IMR-90 (cell line): ENCODE data around the gene TMEM135. TPM values are rescaled to one million over a fixed set of nuclear protein-coding genes. Genes with fewer than 3 reads are reported as not detected.

Source experiments
- ATAC-seq: fragments of 200-7000 bp; cut with Tn5 transposase; 2 replicates; pipeline ENCODE4 v1.9.1; 2020; ENCODE audit warnings: low read depth, mild to moderate bottlenecking, moderate library complexity
- BruUV-seq: library from RNA; stranded (reverse); fragments of 400-500 nt; replicated peaks from 2 replicates; lab custom pipeline; 2021; lab: Mats Ljungman, UMichigan
- CTCF ChIA-PET: fragments of 300-600 bp; formaldehyde crosslinking; extraction: SDS; loops from one replicate; lab custom pipeline; 2021; ENCODE audit warnings: antibody characterized with exemption; lab: Yijun Ruan, JAX
- POLR2A ChIA-PET: fragments of 300-600 bp; sonication (Branson Sonifier 250); formaldehyde crosslinking; loops from one replicate; lab custom pipeline; 2022; ENCODE audit warnings: antibody characterized with exemption; ENCODE audit not compliant: unreplicated experiment; lab: Charles Lee
- DNase-seq: peaks from one replicate; pipeline ENCODE4 v3.0.0; 2013
- H2AFZ ChIP-seq: replicated peaks from 2 replicates; pipeline ENCODE3; 2013; ENCODE audit warnings: low read length, mild to moderate bottlenecking; ENCODE audit not compliant: poor library complexity
- H2AK5ac ChIP-seq: 2 replicates; pipeline ENCODE4 v1.6.1; 2013; ENCODE audit warnings: low read depth, low read length, inconsistent platforms
- H2AK9ac ChIP-seq: replicated peaks from 2 replicates; pipeline ENCODE3; 2013; ENCODE audit warnings: mild to moderate bottlenecking, low read depth, low read length, moderate library complexity; ENCODE audit not compliant: poor library complexity
- H2BK120ac ChIP-seq: 2 replicates; pipeline ENCODE4 v1.6.1; 2013; ENCODE audit warnings: low read depth, low read length, inconsistent platforms
- H2BK15ac ChIP-seq: 3 replicates; pipeline ENCODE4 v1.6.1; 2013; ENCODE audit warnings: low read depth, low read length, inconsistent platforms
- H2BK20ac ChIP-seq: 2 replicates; pipeline ENCODE4 v1.6.1; 2013; ENCODE audit warnings: low read depth, mild to moderate bottlenecking, inconsistent platforms, low read length, moderate library complexity
- H2BK5ac ChIP-seq: 2 replicates; pipeline ENCODE4 v1.6.1; 2013; ENCODE audit warnings: mild to moderate bottlenecking, low read depth, low read length, inconsistent platforms; ENCODE audit not compliant: poor library complexity, severe bottlenecking
- H3K14ac ChIP-seq: replicated peaks from 2 replicates; pipeline ENCODE4 v1.6.1; 2013; ENCODE audit warnings: low read depth, low read length, inconsistent platforms
- H3K18ac ChIP-seq: 2 replicates; pipeline ENCODE4 v1.6.1; 2013; ENCODE audit warnings: low read depth, low read length, control low read depth
- H3K23ac ChIP-seq: 2 replicates; pipeline ENCODE4 v1.6.1; 2013; ENCODE audit warnings: low read depth, low read length, inconsistent platforms
- H3K27ac ChIP-seq: 2 replicates; pipeline ENCODE4 v1.5.1; 2013; ENCODE audit warnings: mild to moderate bottlenecking, control low read depth, low read length; ENCODE audit not compliant: insufficient read depth
- H3K27me3 ChIP-seq: 2 replicates; pipeline ENCODE4 v1.6.1; 2013; ENCODE audit warnings: low read length; ENCODE audit not compliant: control insufficient read depth, insufficient read depth
- H3K36me3 ChIP-seq: 2 replicates; pipeline ENCODE4 v1.6.1; 2013; ENCODE audit warnings: low read length, mixed read lengths; ENCODE audit not compliant: control insufficient read depth, insufficient read depth
- H3K4ac ChIP-seq: 2 replicates; pipeline ENCODE4 v1.6.1; 2013; ENCODE audit warnings: low read depth, low read length, inconsistent platforms
- H3K4me1 ChIP-seq: 2 replicates; pipeline ENCODE4 v1.6.1; 2013; ENCODE audit warnings: low read length, mixed read lengths; ENCODE audit not compliant: control insufficient read depth, insufficient read depth
- H3K4me2 ChIP-seq: 2 replicates; pipeline ENCODE4 v1.6.1; 2013; ENCODE audit warnings: low read depth, mild to moderate bottlenecking, control low read depth, low read length, moderate library complexity
- H3K4me3 ChIP-seq: 2 replicates; pipeline ENCODE4 v1.5.1; 2013; ENCODE audit warnings: low read depth, mild to moderate bottlenecking, control low read depth, low read length, moderate library complexity; ENCODE audit not compliant: insufficient read depth
- H3K56ac ChIP-seq: 2 replicates; pipeline ENCODE4 v1.6.1; 2013; ENCODE audit warnings: low read length, inconsistent platforms; ENCODE audit not compliant: insufficient read depth; ENCODE audit errors: extremely low read depth
- H3K79me1 ChIP-seq, 2 experiments: 2 replicates each; pipeline ENCODE4 v1.6.1; 2013; ENCODE audit warnings: low read length in 2 of 2, inconsistent platforms in 1 of 2, low read depth in 1 of 2
- H3K9ac ChIP-seq: 2 replicates; pipeline ENCODE4 v1.6.1; 2013; ENCODE audit warnings: low read depth, low read length, control low read depth
- H3K9me1 ChIP-seq: 2 replicates; pipeline ENCODE4 v1.6.1; 2013; ENCODE audit warnings: low read length, inconsistent platforms; ENCODE audit not compliant: insufficient read depth
- H3K9me3 ChIP-seq: 2 replicates; pipeline ENCODE4 v1.6.1; 2013; ENCODE audit warnings: low read length; ENCODE audit not compliant: control insufficient read depth, insufficient read depth
- H4K20me1 ChIP-seq: 2 replicates; pipeline ENCODE4 v1.6.1; 2013; ENCODE audit warnings: low read length, inconsistent platforms; ENCODE audit not compliant: insufficient read depth
- H4K5ac ChIP-seq: 2 replicates; pipeline ENCODE4 v1.6.1; 2013; ENCODE audit warnings: mild to moderate bottlenecking, low read depth, low read length, control low read depth
- H4K8ac ChIP-seq, 2 experiments: 2 replicates each; pipeline ENCODE4 v1.6.1; 2013; ENCODE audit warnings: low read depth in 2 of 2, low read length in 2 of 2, control low read depth in 1 of 2, inconsistent platforms in 1 of 2
- H4K91ac ChIP-seq: 2 replicates; pipeline ENCODE4 v1.6.1; 2013; ENCODE audit warnings: low read depth, low read length, inconsistent platforms; ENCODE audit not compliant: insufficient read depth
- MXI1 ChIP-seq: IDR thresholded peaks from 2 replicates; pipeline ENCODE4 v1.6.1; 2012; ENCODE audit warnings: low read depth, mild to moderate bottlenecking, low read length, moderate library complexity, borderline replicate concordance
- NFE2L2 ChIP-seq: fragments of 150-350 bp; IDR thresholded peaks from 2 replicates; pipeline ENCODE4 v1.6.1; 2016; ENCODE audit warnings: low read depth, mild to moderate bottlenecking, low read length
- SMC3 ChIP-seq: fragments of 150-350 bp; IDR thresholded peaks from 2 replicates; pipeline ENCODE4 v1.6.1; 2016; ENCODE audit warnings: low read depth, mild to moderate bottlenecking, antibody characterized with exemption, low read length, moderate library complexity
- whole genome bisulfite sequencing, 2 experiments: methylation state at CpG; one replicate each; pipeline versions ENCODE4 v1.1.5 to v1.1.7; 2013; ENCODE audit warnings: missing lambda C conversion rate in 2 of 2; ENCODE audit not compliant: insufficient read length in 1 of 2; ENCODE audit errors: extremely low coverage in 2 of 2; 5-methylcytosine and 5-hydroxymethylcytosine counted together
- dilution Hi-C: fragments of 300-500 bp; cut with HindIII; formaldehyde crosslinking; loops from one replicate; pipeline ENCODE4 v1.14.3; 2018; ENCODE audit warnings: low sequenced_read_pairs; ENCODE audit not compliant: unreplicated experiment
- in situ Hi-C: fragments of 300-500 bp; cut with MboI; formaldehyde crosslinking; loops from 3 replicates; pipeline ENCODE4 v1.14.3; 2019; ENCODE audit warnings: low sequenced_read_pairs, inconsistent platforms, mixed read lengths
- intact Hi-C: fragments of 100-400 bp; cut with micrococcal nuclease; formaldehyde crosslinking; loops from 2 replicates; pipeline ENCODE4 v1.10.0; 2022
- polyA plus RNA-seq, 3 experiments: library from polyadenylated mRNA; depleted of rRNA; stranded (reverse); fragments of >200 nt; gene quantifications; 2 replicates each; pipeline ENCODE4 v1.2.3, GENCODE V29; 2012; ENCODE audit warnings: low replicate concordance in 1 of 3
- total RNA-seq: library from RNA; depleted of rRNA; stranded (reverse); fragments of >200 nt; gene quantifications from 2 replicates; pipeline ENCODE4 v1.2.3, GENCODE V29; 2012

TMEM135 gene
- total and polyA plus RNA-seq, 2 of the 4 experiments (the other 2 are of a cell fraction): 3.9 to 5.9 TPM

DNA sequence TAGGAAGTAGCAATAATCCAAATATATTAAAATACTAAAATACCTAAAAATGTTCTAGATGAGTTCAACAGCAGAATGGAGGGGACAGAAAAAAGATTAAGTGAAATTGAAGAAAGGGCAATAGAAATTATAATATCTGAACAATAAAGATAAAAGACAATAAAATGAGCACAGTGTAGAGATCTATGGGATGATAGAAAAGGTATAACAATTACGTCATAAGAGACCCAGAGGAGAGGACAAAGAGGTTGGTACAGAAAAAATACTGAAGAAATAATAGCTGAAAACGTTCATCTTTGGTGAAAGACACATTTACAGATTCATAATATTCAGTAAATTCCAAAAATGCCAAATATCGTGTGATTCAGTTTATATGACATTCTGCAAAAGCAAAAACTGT is 143.4 kb downstream of the TMEM135 start:
- Histone ChIP-seq H3K4me1 (peaks cover under 1% of the 10 kb centered on the region; the same call in 1 of the 2 replicates), H3K14ac (no peak overlapping the region), H4K20me1 (no peaks in the 10 kb centered on the region), H3K4ac (no peak overlapping the region), H3K36me3 (no peaks in the 10 kb centered on the region), H3K27ac (no peak overlapping the region), H2BK5ac (no peak overlapping the region), H3K18ac (no peak overlapping the region), H3K56ac (no peak overlapping the region), H3K27me3 (no peaks in the 10 kb centered on the region), H2BK15ac (no peak overlapping the region), H4K8ac (no peak overlapping the region), H3K4me2 (no peak overlapping the region), H2AK9ac (no peak overlapping the region), H3K23ac (no peak overlapping the region), H3K4me3 (no peak overlapping the region), H2BK120ac (no peak overlapping the region), H3K9ac (no peak overlapping the region), H4K91ac (no peak overlapping the region), H4K5ac (no peak overlapping the region), H3K9me3 (0 out of 2 replicates have a peak, but pooled peaks cover 2% of the 10 kb centered on the region), H3K9me1 (no peaks in the 10 kb centered on the region), H2BK20ac (no peak overlapping the region), H2AK5ac (no peak overlapping the region), H2AFZ (no peak overlapping the region), H3K79me1 (peaks cover 0 to 1% of the 10 kb centered on the region in 2 experiments; a peak in 1 of 4 replicates)
- dilution Hi-C loops: no loop called here
- CTCF ChIA-PET: no interaction called here
- in situ Hi-C loops: no loop called here
- no peak for ATAC-seq
- TF ChIP-seq NFE2L2 (no peak), SMC3 (no peak), MXI1 (no peak)
- POLR2A ChIA-PET: no interaction called here
- no peak for DNase-seq
- WGBS, 2 experiments: no CpG with 5 or more reads among the region's 3 CpGs
- no TSS peak for BruUV-seq
- intact Hi-C loops: no loop called here
